Upper lobe of right lung (tissue), 1 donor: ENCODE measurements around the gene MBD3. TPM values are rescaled to one million over a fixed set of nuclear protein-coding genes. Genes with fewer than 3 reads are reported as not detected.

Experiments used
- ATAC-seq: fragments of 200-7000 bp; cut with Tn5 transposase; one replicate; pipeline ENCODE4 v1.9.1; 2020; ENCODE audit warnings: mild to moderate bottlenecking, moderate library complexity
- DNase-seq: peaks from one replicate; pipeline ENCODE4 v3.0.0-alpha.2; 2020
- H3K27ac ChIP-seq: fragments of 200-600 bp; one replicate; pipeline ENCODE4 v1.8.0; 2022
- H3K27me3 ChIP-seq: fragments of 200-600 bp; one replicate; pipeline ENCODE4 v1.8.0; 2022; ENCODE audit warnings: mild to moderate bottlenecking
- H3K36me3 ChIP-seq: fragments of 200-600 bp; one replicate; pipeline ENCODE4 v1.8.0; 2022
- H3K4me1 ChIP-seq: fragments of 200-600 bp; one replicate; pipeline ENCODE4 v1.8.0; 2022
- H3K4me3 ChIP-seq: fragments of 200-600 bp; one replicate; pipeline ENCODE4 v1.8.0; 2022; ENCODE audit warnings: mild to moderate bottlenecking
- H3K9me3 ChIP-seq: fragments of 200-600 bp; one replicate; pipeline ENCODE4 v1.8.0; 2022
- intact Hi-C: fragments of 100-400 bp; cut with DNase I; formaldehyde crosslinking; loops from one replicate; pipeline ENCODE4 v1.11.0; 2022
- total RNA-seq: library from RNA; stranded (reverse); fragmentation: NEBNext Ultra II Directional; extraction: Animal tissue kit (Norgen Biotek cat#: 25700); gene quantifications from one replicate; pipeline ENCODE4 v1.2.1, GENCODE V29; 2021
- TF ChIP-seq, protein P1 (sequence below): fragments of 200-600 bp; IDR thresholded peaks from one replicate; pipeline ENCODE4 v1.8.0; 2022; ENCODE audit warnings: antibody characterized with exemption
- donor health status: DM: no; HTN: yes; CAD: no; lungs with severe emphysema.

Gene MBD3
- total RNA-seq, 1 donor from 2014 or later, result 78.7 TPM

DNA sequence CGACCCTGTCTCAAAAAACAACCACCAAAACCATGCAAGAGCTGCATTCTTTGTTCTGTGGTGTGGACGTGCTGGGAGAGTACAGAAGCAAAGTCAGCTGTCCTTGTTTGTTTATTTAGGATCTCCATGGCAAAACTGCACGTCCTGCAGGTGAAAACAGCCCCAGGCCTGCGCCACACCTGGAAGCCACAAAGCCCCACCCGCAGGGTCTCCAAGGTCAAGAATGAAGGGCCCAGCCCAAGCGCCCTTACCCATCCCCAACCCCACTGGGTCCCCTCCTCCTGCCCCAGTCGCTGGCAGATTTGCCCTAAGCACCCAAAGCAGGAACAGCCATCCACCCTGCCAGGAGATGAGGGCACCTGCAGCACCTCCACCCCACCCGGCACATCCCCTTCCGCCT lies 10.5 kb downstream of the MBD3 start:
- Histone ChIP-seq H3K27ac (no peak overlapping the region), H3K9me3 (no peaks in the 10 kb centered on the region), H3K4me1 (no peaks in the 10 kb centered on the region), H3K36me3 (peaks cover 66% of the 10 kb centered on the region), H3K4me3 (no peak overlapping the region), H3K27me3 (no peaks in the 10 kb centered on the region)
- no peak for ATAC-seq
- DNase-seq, result no peak
- intact Hi-C loops, result no loop called here
- TF ChIP-seq, protein P1, sequence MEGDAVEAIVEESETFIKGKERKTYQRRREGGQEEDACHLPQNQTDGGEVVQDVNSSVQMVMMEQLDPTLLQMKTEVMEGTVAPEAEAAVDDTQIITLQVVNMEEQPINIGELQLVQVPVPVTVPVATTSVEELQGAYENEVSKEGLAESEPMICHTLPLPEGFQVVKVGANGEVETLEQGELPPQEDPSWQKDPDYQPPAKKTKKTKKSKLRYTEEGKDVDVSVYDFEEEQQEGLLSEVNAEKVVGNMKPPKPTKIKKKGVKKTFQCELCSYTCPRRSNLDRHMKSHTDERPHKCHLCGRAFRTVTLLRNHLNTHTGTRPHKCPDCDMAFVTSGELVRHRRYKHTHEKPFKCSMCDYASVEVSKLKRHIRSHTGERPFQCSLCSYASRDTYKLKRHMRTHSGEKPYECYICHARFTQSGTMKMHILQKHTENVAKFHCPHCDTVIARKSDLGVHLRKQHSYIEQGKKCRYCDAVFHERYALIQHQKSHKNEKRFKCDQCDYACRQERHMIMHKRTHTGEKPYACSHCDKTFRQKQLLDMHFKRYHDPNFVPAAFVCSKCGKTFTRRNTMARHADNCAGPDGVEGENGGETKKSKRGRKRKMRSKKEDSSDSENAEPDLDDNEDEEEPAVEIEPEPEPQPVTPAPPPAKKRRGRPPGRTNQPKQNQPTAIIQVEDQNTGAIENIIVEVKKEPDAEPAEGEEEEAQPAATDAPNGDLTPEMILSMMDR, result no peak

DNA sequence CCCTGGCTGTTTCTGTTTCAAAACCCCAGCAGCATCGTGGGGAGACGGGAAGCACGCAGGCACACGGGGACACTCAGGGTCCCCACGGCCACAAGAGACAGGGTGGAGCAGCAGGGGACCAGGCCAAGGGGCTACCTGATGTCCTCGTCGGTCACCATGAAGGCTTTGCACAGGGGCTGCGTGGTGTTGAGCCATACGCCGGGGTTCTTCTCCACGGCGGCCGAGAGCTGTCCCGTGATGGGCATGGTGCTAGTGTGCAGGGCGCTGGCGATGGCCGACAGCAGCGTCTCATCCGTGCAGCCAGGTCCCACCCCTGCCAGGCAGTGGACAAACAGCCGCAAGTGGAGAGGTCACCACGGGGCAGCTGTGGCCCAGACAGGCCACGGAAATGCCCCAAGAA lies 11.7 kb downstream of the MBD3 start:
- Histone ChIP-seq H3K36me3 (peaks cover 71% of the 10 kb centered on the region), H3K4me3 (no peak overlapping the region), H3K4me1 (no peaks in the 10 kb centered on the region), H3K9me3 (no peaks in the 10 kb centered on the region), H3K27me3 (no peaks in the 10 kb centered on the region), H3K27ac (no peak overlapping the region)
- ATAC-seq, result no peak
- intact Hi-C loops, result no loop called here
- DNase-seq, result no peak
- TF ChIP-seq, protein P1, result no peak

DNA sequence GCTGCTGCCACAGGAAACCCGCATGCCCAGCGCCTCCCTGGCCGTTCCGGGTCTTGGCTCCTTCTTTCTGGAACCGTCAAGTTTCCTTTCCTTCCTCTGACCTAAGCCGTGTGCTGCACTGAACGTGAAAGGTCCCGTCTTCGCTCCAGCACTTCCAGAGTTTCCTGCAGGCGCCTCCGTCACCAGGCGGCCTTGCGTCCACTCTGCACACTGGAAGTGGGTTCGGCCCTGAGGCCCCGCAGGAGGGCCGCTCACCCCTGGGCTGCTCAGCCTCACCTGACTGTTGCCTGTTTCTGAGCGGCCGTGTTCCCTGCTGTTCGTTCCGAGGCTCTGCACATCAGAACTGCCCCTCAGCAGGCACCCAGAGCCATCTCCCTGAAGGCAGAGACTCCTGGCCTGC lies 12.3 kb downstream of the MBD3 start:
- Histone ChIP-seq H3K9me3 (no peaks in the 10 kb centered on the region), H3K36me3 (peaks cover 71% of the 10 kb centered on the region), H3K27me3 (no peaks in the 10 kb centered on the region), H3K4me1 (no peaks in the 10 kb centered on the region), H3K4me3 (no peak overlapping the region), H3K27ac (no peak overlapping the region)
- intact Hi-C loops, result no loop called here
- no peak for ATAC-seq
- DNase-seq, result no peak
- TF ChIP-seq, protein P1, result no peak

DNA sequence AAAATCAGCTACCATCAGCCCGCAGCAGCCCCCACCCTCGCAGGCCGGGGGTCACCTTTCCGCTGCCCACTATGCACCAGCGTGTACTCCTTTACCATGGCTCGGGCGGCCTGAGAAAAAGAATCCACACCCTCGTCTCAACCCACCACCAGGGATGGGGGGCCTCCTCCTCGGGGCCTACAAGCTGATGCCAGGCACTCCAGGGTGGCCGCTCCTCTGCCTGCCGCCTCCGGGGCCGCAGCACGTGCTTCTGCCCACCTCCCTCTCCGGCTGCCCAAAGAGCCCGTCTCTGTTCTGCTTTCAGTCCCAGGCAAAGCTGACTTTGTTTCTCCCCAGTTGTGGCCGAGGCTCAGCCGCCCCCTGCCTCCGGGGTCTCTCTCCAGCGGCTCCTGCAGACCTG lies 13.4 kb downstream of the MBD3 start:
- intact Hi-C loops, result no loop called here
- Histone ChIP-seq H3K27me3 (no peaks in the 10 kb centered on the region), H3K27ac (no peak overlapping the region), H3K9me3 (no peaks in the 10 kb centered on the region), H3K4me3 (no peak overlapping the region), H3K4me1 (no peaks in the 10 kb centered on the region), H3K36me3 (peaks cover 69% of the 10 kb centered on the region)
- DNase-seq, result no peak
- TF ChIP-seq, protein P1, result no peak
- no peak for ATAC-seq

DNA sequence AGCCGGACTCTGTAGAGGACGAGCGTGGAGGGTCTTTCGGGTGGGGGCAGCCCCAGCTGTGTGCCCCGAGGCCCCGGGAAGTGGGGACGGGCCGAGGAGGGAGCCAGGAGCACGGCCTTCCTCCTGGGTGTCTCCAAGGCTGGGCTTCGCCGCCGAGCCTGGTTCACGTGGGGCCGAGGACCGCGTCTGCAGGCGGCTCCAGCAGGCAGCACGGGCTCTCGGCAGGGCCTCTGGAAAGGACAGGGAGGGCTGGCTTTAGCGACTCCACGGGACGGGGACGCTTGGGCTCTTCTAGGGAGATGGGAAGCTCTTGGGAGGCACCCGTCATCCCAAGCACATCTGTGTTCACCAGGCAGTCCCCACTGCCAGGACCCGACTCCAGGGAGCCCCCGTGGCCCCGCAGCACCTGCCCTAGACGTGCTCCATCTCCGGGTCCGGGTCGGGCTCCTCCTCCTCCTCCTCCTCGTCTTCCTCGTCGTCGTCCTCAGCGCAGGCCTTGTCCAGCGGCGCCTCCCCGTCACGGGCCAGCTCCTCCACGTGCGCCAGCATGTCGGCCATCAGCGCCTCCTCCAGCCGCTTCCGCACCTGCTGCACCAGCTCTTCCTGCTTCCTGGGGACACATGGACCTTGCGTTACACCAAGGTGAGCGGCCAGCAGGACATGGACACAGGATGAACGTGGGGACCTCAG lies 14.6 kb downstream of the MBD3 start:
- Histone ChIP-seq H3K27me3 (no peaks in the 10 kb centered on the region), H3K9me3 (no peaks in the 10 kb centered on the region), H3K36me3 (peaks cover 58% of the 10 kb centered on the region), H3K4me1 (no peaks in the 10 kb centered on the region), H3K4me3 (no peak overlapping the region), H3K27ac (no peak overlapping the region)
- intact Hi-C loops, result no loop called here
- ATAC-seq, result no peak
- no peak for DNase-seq
- TF ChIP-seq, protein P1, result no peak
